GM12878 (cell line): Measurements from ENCODE around the gene BLOC1S6. TPM values are rescaled to one million over a fixed set of nuclear protein-coding genes. Genes with fewer than 3 reads are reported as not detected.

Source experiments
- ATAC-seq: fragments of 200-7000 bp; cut with Tn5 transposase; 3 replicates; pipeline ENCODE4 v1.9.1; 2020; ENCODE audit warnings: mild to moderate bottlenecking, moderate library complexity
- BruUV-seq: library from RNA; stranded (reverse); fragments of 400-500 nt; replicated peaks from 2 replicates; lab custom pipeline; 2021; lab: Mats Ljungman, UMichigan
- CTCF ChIA-PET: fragments of 300-600 bp; sonication (Branson Sonifier 250); formaldehyde crosslinking; extraction: SDS; loops from one replicate; lab custom pipeline; 2021; ENCODE audit warnings: inconsistent platforms; lab: Yijun Ruan, JAX
- POLR2A ChIA-PET: fragments of 350-600 bp; formaldehyde crosslinking; extraction: SDS; loops from one replicate; lab custom pipeline; 2021; ENCODE audit warnings: inconsistent platforms; lab: Charles Lee
- RAD21 ChIA-PET: fragments of 300-600 bp; sonication (Branson Sonifier 250); formaldehyde crosslinking; loops from one replicate; lab custom pipeline; 2023; ENCODE audit warnings: antibody characterized with exemption; ENCODE audit not compliant: unreplicated experiment; lab: Charles Lee
- SMC1A ChIA-PET: fragments of 300-600 bp; sonication (Branson Sonifier 250); formaldehyde crosslinking; loops from one replicate; lab custom pipeline; 2023; ENCODE audit not compliant: unreplicated experiment, uncharacterized antibody; lab: Charles Lee
- DNase-seq: peaks from one replicate; pipeline ENCODE4 v3.0.0-alpha.2; 2011; ENCODE audit warnings: low read depth, low spot score
- FAIRE-seq: peaks from 3 replicates; lab custom pipeline; 2011; peaks lifted over from hg19 to GRCh38; lab: Jason Lieb, UNC
- H2AFZ ChIP-seq: 2 replicates; pipeline ENCODE4 v1.6.0; 2011; ENCODE audit warnings: low read depth, low read length, control low read depth; ENCODE audit not compliant: control insufficient read depth
- H3K27ac ChIP-seq: 2 replicates; pipeline ENCODE4 v1.5.1; 2011; ENCODE audit warnings: control low read depth; ENCODE audit not compliant: control insufficient read depth, insufficient read depth
- H3K27me3 ChIP-seq, 2 experiments: replicated peaks in 1 of 2; 2 replicates each; pipeline versions ENCODE4 v1.6.0 to v1.6.1; 2011; ENCODE audit warnings: low read length in 1 of 2; ENCODE audit not compliant: control insufficient read depth in 2 of 2, insufficient read depth in 2 of 2
- H3K36me3 ChIP-seq, 2 experiments: 2 replicates each; pipeline ENCODE4 v1.5.1; 2011; ENCODE audit warnings: low read length in 1 of 2; ENCODE audit not compliant: control insufficient read depth in 2 of 2, insufficient read depth in 2 of 2
- H3K4me1 ChIP-seq: 2 replicates; pipeline ENCODE4 v1.6.1; 2011; ENCODE audit warnings: mild to moderate bottlenecking, low read length, moderate library complexity, mixed read lengths; ENCODE audit not compliant: control insufficient read depth, insufficient read depth
- H3K4me2 ChIP-seq: 2 replicates; pipeline ENCODE4 v1.6.0; 2011; ENCODE audit warnings: control low read depth; ENCODE audit not compliant: control insufficient read depth, insufficient read depth
- H3K4me3 ChIP-seq: fragments of 200-600 bp; sonication (generic); 2 replicates; pipeline ENCODE4 v1.5.1; 2016
- H3K79me2 ChIP-seq: 2 replicates; pipeline ENCODE4 v1.6.0; 2011; ENCODE audit warnings: low read length; ENCODE audit not compliant: control insufficient read depth, insufficient read depth
- H3K9ac ChIP-seq: 2 replicates; pipeline ENCODE4 v1.8.0; 2011; ENCODE audit warnings: low read length, control low read depth, mixed read lengths; ENCODE audit not compliant: control insufficient read depth, insufficient read depth
- H3K9me3 ChIP-seq: replicated peaks from 3 replicates; pipeline ENCODE4 v1.5.1; 2011; ENCODE audit warnings: mild to moderate bottlenecking, low read length; ENCODE audit not compliant: control insufficient read depth, insufficient read depth
- H4K20me1 ChIP-seq: 2 replicates; pipeline ENCODE4 v1.6.0; 2011; ENCODE audit not compliant: control insufficient read depth, insufficient read depth
- ASH2L ChIP-seq: fragments of 300-600, 200-600 bp; sonication (generic); IDR thresholded peaks from 2 replicates; pipeline ENCODE4 v1.6.1; 2017; ENCODE audit warnings: low read depth, mild to moderate bottlenecking, borderline replicate concordance
- ELK1 ChIP-seq: IDR thresholded peaks from 2 replicates; pipeline ENCODE4 v1.6.1; 2012; ENCODE audit warnings: low read depth, low read length, improper control_type of control experiment
- ETV6 ChIP-seq, 2 experiments: fragments of 450-650 bp in 1 of 2; IDR thresholded peaks in 1 of 2; conservative IDR thresholded peaks in 1 of 2; 2 replicates each; pipeline ENCODE4 v1.6.1; 2014; ENCODE audit warnings: antibody characterized with exemption in 1 of 2, borderline replicate concordance in 1 of 2, low read depth in 1 of 2, mild to moderate bottlenecking in 1 of 2, moderate library complexity in 1 of 2
- GATAD2B ChIP-seq: fragments of 450-650 bp; conservative IDR thresholded peaks from 2 replicates; pipeline ENCODE4 v1.6.1; 2017; ENCODE audit warnings: low read depth, mild to moderate bottlenecking, moderate library complexity
- HSF1 ChIP-seq: fragments of 150-350 bp; IDR thresholded peaks from 2 replicates; pipeline ENCODE4 v1.6.1; 2014; ENCODE audit warnings: mild to moderate bottlenecking, low read depth, low read length
- IKZF1 ChIP-seq: fragments of 450-650 bp; conservative IDR thresholded peaks from 2 replicates; pipeline ENCODE4 v1.6.1; 2017; ENCODE audit warnings: antibody characterized with exemption, mild to moderate bottlenecking
- MXI1 ChIP-seq: fragments of 150-350 bp; IDR thresholded peaks from 2 replicates; pipeline ENCODE4 v1.6.1; 2011; ENCODE audit warnings: low read depth, mild to moderate bottlenecking, inconsistent platforms, low read length, improper control_type of control experiment
- RAD21 ChIP-seq: IDR thresholded peaks from 2 replicates; pipeline ENCODE4 v1.6.1; 2011; ENCODE audit warnings: mild to moderate bottlenecking, low read depth, low read length, moderate library complexity; ENCODE audit not compliant: insufficient read depth
- SPI1 ChIP-seq: IDR thresholded peaks from 2 replicates; pipeline ENCODE4 v1.6.1; 2011; ENCODE audit warnings: low read depth, mild to moderate bottlenecking, low read length, moderate library complexity, borderline replicate concordance; ENCODE audit not compliant: insufficient read depth
- SREBF2 ChIP-seq: IDR thresholded peaks from 2 replicates; pipeline ENCODE4 v1.6.1; 2012; ENCODE audit warnings: mild to moderate bottlenecking, low read length
- SRF ChIP-seq, 2 experiments: IDR thresholded peaks; 2 replicates each; pipeline ENCODE4 v1.6.1; 2011; ENCODE audit warnings: low read depth in 2 of 2, low read length in 2 of 2, mild to moderate bottlenecking in 1 of 2, moderate library complexity in 1 of 2
- STAT3 ChIP-seq: IDR thresholded peaks from 2 replicates; pipeline ENCODE4 v1.6.1; 2011; ENCODE audit warnings: low read depth, low read length, improper control_type of control experiment
- TBL1XR1 ChIP-seq: IDR thresholded peaks from 2 replicates; pipeline ENCODE4 v1.6.1; 2012; ENCODE audit warnings: low read depth, low read length, improper control_type of control experiment
- ZNF207 ChIP-seq: fragments of 450-650 bp; IDR thresholded peaks from 2 replicates; pipeline ENCODE4 v1.6.1; 2014; ENCODE audit warnings: antibody characterized with exemption, mild to moderate bottlenecking, borderline replicate concordance
- WGBS: methylation state at CpG from one replicate; pipeline ENCODE4 v1.1.6; 2016; ENCODE audit warnings: low lambda C conversion rate; ENCODE audit not compliant: insufficient replicate concordance, insufficient coverage; ENCODE audit errors: missing lambda C conversion rate; 5-methylcytosine and 5-hydroxymethylcytosine counted together
- in situ Hi-C: fragments of 300-500 bp; cut with MboI; formaldehyde crosslinking; loops from 9 replicates; pipeline ENCODE4 v1.14.3; 2018; ENCODE audit warnings: mixed read lengths
- intact Hi-C: fragments of 100-400 bp; cut with micrococcal nuclease; formaldehyde crosslinking; loops from one replicate; pipeline ENCODE4 v1.14.2; 2022; ENCODE audit not compliant: unreplicated experiment
- polyA plus RNA-seq, 11 experiments: library from polyadenylated mRNA; depleted of rRNA in 4 of 11; unstranded in 6 of 11; stranded (reverse) in 5 of 11; fragments of >200 nt; fragmentation: Nextera tagmentation in 4 of 11; fragmentation: Illumina TruSeq in 1 of 11; extraction: Ambion mirVana in 4 of 11; extraction: Trizol in 1 of 11; gene quantifications; 1 replicate in 1 of 11; 2 replicates in 10 of 11; pipeline versions ENCODE4 v1.2.1 to v1.2.3, GENCODE V29; 2011 to 2016; ENCODE audit warnings: inconsistent platforms in 2 of 11, missing spikeins in 2 of 11, low read depth in 1 of 11
- total RNA-seq, 4 experiments: library from RNA; depleted of rRNA in 3 of 4; stranded (reverse); fragments of >200 nt in 3 of 4; fragmentation: Illumina TruSeq in 1 of 4; extraction: Trizol in 1 of 4; gene quantifications; 2 replicates each; pipeline versions ENCODE4 v1.2.1 to v1.2.3, GENCODE V29; 2013 to 2021
- TF ChIP-seq, protein P1 (sequence below): fragments of 450-650 bp; IDR thresholded peaks from 2 replicates; pipeline ENCODE4 v1.6.1; 2017; ENCODE audit warnings: borderline replicate concordance
- TF ChIP-seq, protein P2 (sequence below): fragments of 450-650 bp; formaldehyde crosslinking; IDR thresholded peaks from 2 replicates; pipeline ENCODE4 v1.4.0; 2022; ENCODE audit warnings: mild to moderate bottlenecking, moderate library complexity

The BLOC1S6 gene
- total and polyA plus RNA-seq, 10 of the 15 experiments (the other 5 are each of a cell fraction or from before 2014, with no cell fraction given): 13.5 to 48.8 (median 32.7) TPM

DNA sequence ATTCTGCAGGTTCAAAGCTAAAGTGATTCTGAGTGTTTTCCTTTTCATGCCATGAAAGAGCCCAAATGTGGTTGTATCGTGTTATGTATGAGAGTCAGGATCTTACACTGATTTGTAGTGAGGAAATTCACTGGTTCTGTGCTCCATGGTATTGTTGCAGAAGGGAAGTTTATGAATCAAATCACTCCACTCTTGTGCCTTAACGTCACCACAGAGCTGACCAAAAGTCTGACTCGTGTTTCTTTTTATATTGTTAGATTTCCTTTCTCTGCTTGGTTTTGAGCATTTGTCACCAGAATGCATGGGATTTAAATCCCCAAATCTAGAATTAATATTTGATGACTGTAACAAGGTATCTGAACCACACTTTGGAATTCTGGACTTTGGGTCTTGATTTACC lies 35.5 kb upstream of the BLOC1S6 start:
- BruUV-seq: no TSS peak
- CTCF ChIA-PET: no interaction called here
- TF ChIP-seq SPI1 (no peak), RAD21 (no peak), STAT3 (no peak), ZNF207 (no peak), ETV6 (conservative IDR thresholded peaks at IDR 0.05 in 1 of 2, IDR thresholded peaks at IDR 0.05 in 1 of 2; ENCODE audit: borderline replicate concordance in 1 of 2, low read depth in 1 of 2) (no peak), MXI1 (no peak), IKZF1 (no peak), GATAD2B (no peak), ASH2L (no peak), SRF (IDR thresholded peaks at IDR 0.05; ENCODE audit: low read depth in 2 of 2, low read length in 2 of 2) (no peak), ELK1 (no peak), HSF1 (no peak), TBL1XR1 (no peak), SREBF2 (no peak)
- TF ChIP-seq, protein P1, sequence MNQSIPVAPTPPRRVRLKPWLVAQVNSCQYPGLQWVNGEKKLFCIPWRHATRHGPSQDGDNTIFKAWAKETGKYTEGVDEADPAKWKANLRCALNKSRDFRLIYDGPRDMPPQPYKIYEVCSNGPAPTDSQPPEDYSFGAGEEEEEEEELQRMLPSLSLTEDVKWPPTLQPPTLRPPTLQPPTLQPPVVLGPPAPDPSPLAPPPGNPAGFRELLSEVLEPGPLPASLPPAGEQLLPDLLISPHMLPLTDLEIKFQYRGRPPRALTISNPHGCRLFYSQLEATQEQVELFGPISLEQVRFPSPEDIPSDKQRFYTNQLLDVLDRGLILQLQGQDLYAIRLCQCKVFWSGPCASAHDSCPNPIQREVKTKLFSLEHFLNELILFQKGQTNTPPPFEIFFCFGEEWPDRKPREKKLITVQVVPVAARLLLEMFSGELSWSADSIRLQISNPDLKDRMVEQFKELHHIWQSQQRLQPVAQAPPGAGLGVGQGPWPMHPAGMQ: no peak
- TF ChIP-seq, protein P2, sequence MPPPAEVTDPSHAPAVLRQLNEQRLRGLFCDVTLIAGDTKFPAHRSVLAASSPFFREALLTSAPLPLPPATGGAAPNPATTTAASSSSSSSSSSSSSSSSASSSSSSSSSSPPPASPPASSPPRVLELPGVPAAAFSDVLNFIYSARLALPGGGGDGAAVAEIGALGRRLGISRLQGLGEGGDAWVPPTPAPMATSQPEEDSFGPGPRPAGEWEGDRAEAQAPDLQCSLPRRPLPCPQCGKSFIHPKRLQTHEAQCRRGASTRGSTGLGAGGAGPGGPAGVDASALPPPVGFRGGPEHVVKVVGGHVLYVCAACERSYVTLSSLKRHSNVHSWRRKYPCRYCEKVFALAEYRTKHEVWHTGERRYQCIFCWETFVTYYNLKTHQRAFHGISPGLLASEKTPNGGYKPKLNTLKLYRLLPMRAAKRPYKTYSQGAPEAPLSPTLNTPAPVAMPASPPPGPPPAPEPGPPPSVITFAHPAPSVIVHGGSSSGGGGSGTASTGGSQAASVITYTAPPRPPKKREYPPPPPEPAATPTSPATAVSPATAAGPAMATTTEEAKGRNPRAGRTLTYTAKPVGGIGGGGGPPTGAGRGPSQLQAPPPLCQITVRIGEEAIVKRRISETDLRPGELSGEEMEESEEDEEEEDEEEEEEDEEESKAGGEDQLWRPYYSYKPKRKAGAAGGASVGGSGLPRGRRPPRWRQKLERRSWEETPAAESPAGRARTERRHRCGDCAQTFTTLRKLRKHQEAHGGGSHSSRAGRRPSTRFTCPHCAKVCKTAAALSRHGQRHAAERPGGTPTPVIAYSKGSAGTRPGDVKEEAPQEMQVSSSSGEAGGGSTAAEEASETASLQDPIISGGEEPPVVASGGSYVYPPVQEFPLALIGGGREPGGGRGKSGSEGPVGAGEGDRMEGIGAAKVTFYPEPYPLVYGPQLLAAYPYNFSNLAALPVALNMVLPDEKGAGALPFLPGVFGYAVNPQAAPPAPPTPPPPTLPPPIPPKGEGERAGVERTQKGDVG (CRISPR knock-in tag): no peak

More for the DNA sequence above, 35.5 kb upstream of the BLOC1S6 start:
- Histone ChIP-seq H2AFZ (no peak overlapping the region), H3K4me1 (no peaks in the 10 kb centered on the region), H3K4me3 (no peak overlapping the region), H3K27ac (no peak overlapping the region), H3K36me3 (no peaks in the 10 kb centered on the region), H4K20me1 (no peaks in the 10 kb centered on the region), H3K79me2 (no peaks in the 10 kb centered on the region), H3K9me3 (no peaks in the 10 kb centered on the region), H3K9ac (no peak overlapping the region), H3K27me3 (no peaks in the 10 kb centered on the region), H3K4me2 (no peak overlapping the region)
- ChIA-PET SMC1A (interaction anchor here (1.3 kb wide), 1 partner anchor 26 kb away, joined by 3 read pairs; no protein-coding TSS in a partner anchor), POLR2A (no interaction called here), RAD21 (no interaction called here)
- intact Hi-C loops (no loop called here), in situ Hi-C loops (no loop called here)
- FAIRE-seq (no peak), ATAC-seq (no peak), DNase-seq (no peak)
- 4% methylated on average over 3 of the region's 3 CpGs for WGBS
